GM12878 (cell line): ENCODE measurements around the gene SFXN4. TPM values are rescaled to one million over a fixed set of nuclear protein-coding genes. Genes with fewer than 3 reads are reported as not detected.

Experiments
- JUNB ChIP-seq: IDR thresholded peaks from 2 replicates; pipeline ENCODE4 v1.6.1; 2016; ENCODE audit warnings: antibody characterized with exemption, mild to moderate bottlenecking
- NR2C2 ChIP-seq: IDR thresholded peaks from 2 replicates; pipeline ENCODE4 v1.6.1; 2011; ENCODE audit warnings: borderline replicate concordance, low read depth; ENCODE audit not compliant: control insufficient read depth, insufficient read length
- RAD21 ChIP-seq: IDR thresholded peaks from 2 replicates; pipeline ENCODE4 v1.6.1; 2011; ENCODE audit warnings: mild to moderate bottlenecking, low read depth, low read length, moderate library complexity; ENCODE audit not compliant: insufficient read depth
- TCF3 ChIP-seq: IDR thresholded peaks from 2 replicates; pipeline ENCODE4 v1.6.1; 2012; ENCODE audit warnings: low read depth, mild to moderate bottlenecking, low read length, borderline replicate concordance; ENCODE audit not compliant: insufficient read depth
- ZNF207 ChIP-seq: fragments of 450-650 bp; IDR thresholded peaks from 2 replicates; pipeline ENCODE4 v1.6.1; 2014; ENCODE audit warnings: antibody characterized with exemption, mild to moderate bottlenecking, borderline replicate concordance
- polyA plus RNA-seq, 11 experiments: library from polyadenylated mRNA; depleted of rRNA in 4 of 11; unstranded in 6 of 11; stranded (reverse) in 5 of 11; fragments of >200 nt; fragmentation: Nextera tagmentation in 4 of 11; fragmentation: Illumina TruSeq in 1 of 11; extraction: Ambion mirVana in 4 of 11; extraction: Trizol in 1 of 11; gene quantifications; 1 replicate in 1 of 11; 2 replicates in 10 of 11; pipeline versions ENCODE4 v1.2.1 to v1.2.3, GENCODE V29; 2011 to 2016; ENCODE audit warnings: inconsistent platforms in 2 of 11, missing spikeins in 2 of 11, low read depth in 1 of 11
- total RNA-seq, 4 experiments: library from RNA; depleted of rRNA in 3 of 4; stranded (reverse); fragments of >200 nt in 3 of 4; fragmentation: Illumina TruSeq in 1 of 4; extraction: Trizol in 1 of 4; gene quantifications; 2 replicates each; pipeline versions ENCODE4 v1.2.1 to v1.2.3, GENCODE V29; 2013 to 2021
- TF ChIP-seq, protein P1 (sequence below): fragments of 450-650 bp; IDR thresholded peaks from 2 replicates; pipeline ENCODE4 v1.6.1; 2017; ENCODE audit warnings: mild to moderate bottlenecking, moderate library complexity
- TF ChIP-seq, protein P2 (sequence below): IDR thresholded peaks from 2 replicates; pipeline ENCODE4 v1.6.1; 2012; ENCODE audit warnings: low read depth, low read length, improper control_type of control experiment
- TF ChIP-seq, protein P3 (sequence below): fragments of 450-650 bp; conservative IDR thresholded peaks from 2 replicates; pipeline ENCODE4 v1.6.1; 2017; ENCODE audit warnings: mild to moderate bottlenecking, moderate library complexity
- TF ChIP-seq, protein P4 (sequence below): fragments of 450-650 bp; IDR thresholded peaks from 2 replicates; pipeline ENCODE4 v1.6.1; 2017; ENCODE audit warnings: mild to moderate bottlenecking, low read depth, inconsistent platforms; ENCODE audit not compliant: poor library complexity, severe bottlenecking
- TF ChIP-seq, protein P5 (sequence below): IDR thresholded peaks from 2 replicates; pipeline ENCODE4 v1.6.1; 2012; ENCODE audit warnings: low read length, inconsistent platforms
- TF ChIP-seq, protein P6 (sequence below), 3 experiments: IDR thresholded peaks in 2 of 3; conservative IDR thresholded peaks in 1 of 3; 2 replicates each; pipeline ENCODE4 v1.5.1; 2011; ENCODE audit warnings: low read depth in 3 of 3, low read length in 3 of 3, mild to moderate bottlenecking in 3 of 3, control low read depth in 2 of 3, moderate library complexity in 2 of 3, inconsistent platforms in 1 of 3, mixed read lengths in 1 of 3; ENCODE audit not compliant: control insufficient read depth in 2 of 3, insufficient read depth in 1 of 3; ENCODE audit errors: extremely low read depth in 1 of 3
- TF ChIP-seq, protein P7 (sequence below): IDR thresholded peaks from 2 replicates; pipeline ENCODE4 v1.6.1; 2011; ENCODE audit warnings: borderline replicate concordance, low read depth, mild to moderate bottlenecking, moderate library complexity, low read length; ENCODE audit not compliant: insufficient read depth, poor library complexity, severe bottlenecking

Gene SFXN4
- total and polyA plus RNA-seq, 10 of the 15 experiments (the other 5 are each of a cell fraction or from before 2014, with no cell fraction given) = 40.7 to 111 (median 48.8) TPM

DNA sequence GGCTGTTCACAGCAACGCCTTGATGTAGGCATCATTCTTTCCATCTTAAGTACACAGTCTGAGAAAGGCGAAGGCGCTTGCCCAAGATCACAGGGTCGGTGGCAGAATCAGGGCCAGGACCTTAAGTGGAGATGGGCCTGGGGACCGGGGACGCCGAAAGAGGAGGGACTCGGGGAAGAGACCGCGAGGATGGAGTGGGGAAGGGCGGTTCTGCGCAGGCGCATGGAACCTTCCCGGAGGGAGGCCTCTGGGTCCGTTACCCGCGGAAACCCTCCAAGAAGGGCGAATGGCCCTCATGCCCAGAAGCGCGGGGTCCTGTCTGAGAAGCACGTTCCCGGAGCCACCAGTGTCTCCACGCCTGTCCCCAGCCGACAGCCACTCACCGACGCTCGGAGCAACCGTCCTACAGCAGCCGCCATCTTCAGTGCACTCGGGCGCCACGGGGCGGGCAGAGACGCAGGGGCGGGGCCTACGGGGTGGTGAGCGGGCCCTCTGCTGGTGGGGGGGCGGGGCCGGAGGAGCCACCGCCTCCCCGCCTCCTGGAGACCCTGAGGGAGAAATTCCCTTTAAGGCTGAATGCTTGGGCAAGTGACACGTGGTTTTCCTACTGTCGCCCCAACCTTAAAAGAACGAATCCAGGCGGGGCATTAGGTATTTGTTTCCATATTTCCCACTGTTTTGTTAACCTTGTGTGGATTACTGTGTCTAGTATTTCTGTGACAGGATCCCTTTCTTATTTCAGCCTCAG, 13.0 kb upstream of the SFXN4 start, which contains the start of gene PRDX3 (continued):
- TF ChIP-seq, protein P1, sequence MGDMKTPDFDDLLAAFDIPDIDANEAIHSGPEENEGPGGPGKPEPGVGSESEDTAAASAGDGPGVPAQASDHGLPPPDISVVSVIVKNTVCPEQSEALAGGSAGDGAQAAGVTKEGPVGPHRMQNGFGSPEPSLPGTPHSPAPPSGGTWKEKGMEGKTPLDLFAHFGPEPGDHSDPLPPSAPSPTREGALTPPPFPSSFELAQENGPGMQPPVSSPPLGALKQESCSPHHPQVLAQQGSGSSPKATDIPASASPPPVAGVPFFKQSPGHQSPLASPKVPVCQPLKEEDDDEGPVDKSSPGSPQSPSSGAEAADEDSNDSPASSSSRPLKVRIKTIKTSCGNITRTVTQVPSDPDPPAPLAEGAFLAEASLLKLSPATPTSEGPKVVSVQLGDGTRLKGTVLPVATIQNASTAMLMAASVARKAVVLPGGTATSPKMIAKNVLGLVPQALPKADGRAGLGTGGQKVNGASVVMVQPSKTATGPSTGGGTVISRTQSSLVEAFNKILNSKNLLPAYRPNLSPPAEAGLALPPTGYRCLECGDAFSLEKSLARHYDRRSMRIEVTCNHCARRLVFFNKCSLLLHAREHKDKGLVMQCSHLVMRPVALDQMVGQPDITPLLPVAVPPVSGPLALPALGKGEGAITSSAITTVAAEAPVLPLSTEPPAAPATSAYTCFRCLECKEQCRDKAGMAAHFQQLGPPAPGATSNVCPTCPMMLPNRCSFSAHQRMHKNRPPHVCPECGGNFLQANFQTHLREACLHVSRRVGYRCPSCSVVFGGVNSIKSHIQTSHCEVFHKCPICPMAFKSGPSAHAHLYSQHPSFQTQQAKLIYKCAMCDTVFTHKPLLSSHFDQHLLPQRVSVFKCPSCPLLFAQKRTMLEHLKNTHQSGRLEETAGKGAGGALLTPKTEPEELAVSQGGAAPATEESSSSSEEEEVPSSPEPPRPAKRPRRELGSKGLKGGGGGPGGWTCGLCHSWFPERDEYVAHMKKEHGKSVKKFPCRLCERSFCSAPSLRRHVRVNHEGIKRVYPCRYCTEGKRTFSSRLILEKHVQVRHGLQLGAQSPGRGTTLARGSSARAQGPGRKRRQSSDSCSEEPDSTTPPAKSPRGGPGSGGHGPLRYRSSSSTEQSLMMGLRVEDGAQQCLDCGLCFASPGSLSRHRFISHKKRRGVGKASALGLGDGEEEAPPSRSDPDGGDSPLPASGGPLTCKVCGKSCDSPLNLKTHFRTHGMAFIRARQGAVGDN = peak; percentile 68; the same call in 1 of the 2 replicates
- TF ChIP-seq, protein P2, sequence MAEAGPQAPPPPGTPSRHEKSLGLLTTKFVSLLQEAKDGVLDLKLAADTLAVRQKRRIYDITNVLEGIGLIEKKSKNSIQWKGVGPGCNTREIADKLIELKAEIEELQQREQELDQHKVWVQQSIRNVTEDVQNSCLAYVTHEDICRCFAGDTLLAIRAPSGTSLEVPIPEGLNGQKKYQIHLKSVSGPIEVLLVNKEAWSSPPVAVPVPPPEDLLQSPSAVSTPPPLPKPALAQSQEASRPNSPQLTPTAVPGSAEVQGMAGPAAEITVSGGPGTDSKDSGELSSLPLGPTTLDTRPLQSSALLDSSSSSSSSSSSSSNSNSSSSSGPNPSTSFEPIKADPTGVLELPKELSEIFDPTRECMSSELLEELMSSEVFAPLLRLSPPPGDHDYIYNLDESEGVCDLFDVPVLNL = no peak
- no peak for TF ChIP-seq JUNB
- TF ChIP-seq NR2C2 = no peak
- TF ChIP-seq, protein P3, sequence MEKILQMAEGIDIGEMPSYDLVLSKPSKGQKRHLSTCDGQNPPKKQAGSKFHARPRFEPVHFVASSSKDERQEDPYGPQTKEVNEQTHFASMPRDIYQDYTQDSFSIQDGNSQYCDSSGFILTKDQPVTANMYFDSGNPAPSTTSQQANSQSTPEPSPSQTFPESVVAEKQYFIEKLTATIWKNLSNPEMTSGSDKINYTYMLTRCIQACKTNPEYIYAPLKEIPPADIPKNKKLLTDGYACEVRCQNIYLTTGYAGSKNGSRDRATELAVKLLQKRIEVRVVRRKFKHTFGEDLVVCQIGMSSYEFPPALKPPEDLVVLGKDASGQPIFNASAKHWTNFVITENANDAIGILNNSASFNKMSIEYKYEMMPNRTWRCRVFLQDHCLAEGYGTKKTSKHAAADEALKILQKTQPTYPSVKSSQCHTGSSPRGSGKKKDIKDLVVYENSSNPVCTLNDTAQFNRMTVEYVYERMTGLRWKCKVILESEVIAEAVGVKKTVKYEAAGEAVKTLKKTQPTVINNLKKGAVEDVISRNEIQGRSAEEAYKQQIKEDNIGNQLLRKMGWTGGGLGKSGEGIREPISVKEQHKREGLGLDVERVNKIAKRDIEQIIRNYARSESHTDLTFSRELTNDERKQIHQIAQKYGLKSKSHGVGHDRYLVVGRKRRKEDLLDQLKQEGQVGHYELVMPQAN = no peak; the same call in none of the 2 replicates
- TF ChIP-seq, protein P4, sequence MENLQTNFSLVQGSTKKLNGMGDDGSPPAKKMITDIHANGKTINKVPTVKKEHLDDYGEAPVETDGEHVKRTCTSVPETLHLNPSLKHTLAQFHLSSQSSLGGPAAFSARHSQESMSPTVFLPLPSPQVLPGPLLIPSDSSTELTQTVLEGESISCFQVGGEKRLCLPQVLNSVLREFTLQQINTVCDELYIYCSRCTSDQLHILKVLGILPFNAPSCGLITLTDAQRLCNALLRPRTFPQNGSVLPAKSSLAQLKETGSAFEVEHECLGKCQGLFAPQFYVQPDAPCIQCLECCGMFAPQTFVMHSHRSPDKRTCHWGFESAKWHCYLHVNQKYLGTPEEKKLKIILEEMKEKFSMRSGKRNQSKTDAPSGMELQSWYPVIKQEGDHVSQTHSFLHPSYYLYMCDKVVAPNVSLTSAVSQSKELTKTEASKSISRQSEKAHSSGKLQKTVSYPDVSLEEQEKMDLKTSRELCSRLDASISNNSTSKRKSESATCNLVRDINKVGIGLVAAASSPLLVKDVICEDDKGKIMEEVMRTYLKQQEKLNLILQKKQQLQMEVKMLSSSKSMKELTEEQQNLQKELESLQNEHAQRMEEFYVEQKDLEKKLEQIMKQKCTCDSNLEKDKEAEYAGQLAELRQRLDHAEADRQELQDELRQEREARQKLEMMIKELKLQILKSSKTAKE = no peak
- no peak for TF ChIP-seq TCF3
- no peak for TF ChIP-seq ZNF207
- TF ChIP-seq, protein P5, sequence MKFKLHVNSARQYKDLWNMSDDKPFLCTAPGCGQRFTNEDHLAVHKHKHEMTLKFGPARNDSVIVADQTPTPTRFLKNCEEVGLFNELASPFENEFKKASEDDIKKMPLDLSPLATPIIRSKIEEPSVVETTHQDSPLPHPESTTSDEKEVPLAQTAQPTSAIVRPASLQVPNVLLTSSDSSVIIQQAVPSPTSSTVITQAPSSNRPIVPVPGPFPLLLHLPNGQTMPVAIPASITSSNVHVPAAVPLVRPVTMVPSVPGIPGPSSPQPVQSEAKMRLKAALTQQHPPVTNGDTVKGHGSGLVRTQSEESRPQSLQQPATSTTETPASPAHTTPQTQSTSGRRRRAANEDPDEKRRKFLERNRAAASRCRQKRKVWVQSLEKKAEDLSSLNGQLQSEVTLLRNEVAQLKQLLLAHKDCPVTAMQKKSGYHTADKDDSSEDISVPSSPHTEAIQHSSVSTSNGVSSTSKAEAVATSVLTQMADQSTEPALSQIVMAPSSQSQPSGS = no peak
- TF ChIP-seq, protein P6, sequence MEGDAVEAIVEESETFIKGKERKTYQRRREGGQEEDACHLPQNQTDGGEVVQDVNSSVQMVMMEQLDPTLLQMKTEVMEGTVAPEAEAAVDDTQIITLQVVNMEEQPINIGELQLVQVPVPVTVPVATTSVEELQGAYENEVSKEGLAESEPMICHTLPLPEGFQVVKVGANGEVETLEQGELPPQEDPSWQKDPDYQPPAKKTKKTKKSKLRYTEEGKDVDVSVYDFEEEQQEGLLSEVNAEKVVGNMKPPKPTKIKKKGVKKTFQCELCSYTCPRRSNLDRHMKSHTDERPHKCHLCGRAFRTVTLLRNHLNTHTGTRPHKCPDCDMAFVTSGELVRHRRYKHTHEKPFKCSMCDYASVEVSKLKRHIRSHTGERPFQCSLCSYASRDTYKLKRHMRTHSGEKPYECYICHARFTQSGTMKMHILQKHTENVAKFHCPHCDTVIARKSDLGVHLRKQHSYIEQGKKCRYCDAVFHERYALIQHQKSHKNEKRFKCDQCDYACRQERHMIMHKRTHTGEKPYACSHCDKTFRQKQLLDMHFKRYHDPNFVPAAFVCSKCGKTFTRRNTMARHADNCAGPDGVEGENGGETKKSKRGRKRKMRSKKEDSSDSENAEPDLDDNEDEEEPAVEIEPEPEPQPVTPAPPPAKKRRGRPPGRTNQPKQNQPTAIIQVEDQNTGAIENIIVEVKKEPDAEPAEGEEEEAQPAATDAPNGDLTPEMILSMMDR (IDR thresholded peaks at IDR 0.05 in 2 of 3, conservative IDR thresholded peaks at IDR 0.05 in 1 of 3; ENCODE audit: control insufficient read depth in 2 of 3, extremely low read depth in 1 of 3, insufficient read depth in 1 of 3, low read depth in 3 of 3, low read length in 3 of 3) = peak in 1 of 3 experiments; percentile 6; a peak in 2 of 6 replicates
- no peak for TF ChIP-seq RAD21
- TF ChIP-seq, protein P7, sequence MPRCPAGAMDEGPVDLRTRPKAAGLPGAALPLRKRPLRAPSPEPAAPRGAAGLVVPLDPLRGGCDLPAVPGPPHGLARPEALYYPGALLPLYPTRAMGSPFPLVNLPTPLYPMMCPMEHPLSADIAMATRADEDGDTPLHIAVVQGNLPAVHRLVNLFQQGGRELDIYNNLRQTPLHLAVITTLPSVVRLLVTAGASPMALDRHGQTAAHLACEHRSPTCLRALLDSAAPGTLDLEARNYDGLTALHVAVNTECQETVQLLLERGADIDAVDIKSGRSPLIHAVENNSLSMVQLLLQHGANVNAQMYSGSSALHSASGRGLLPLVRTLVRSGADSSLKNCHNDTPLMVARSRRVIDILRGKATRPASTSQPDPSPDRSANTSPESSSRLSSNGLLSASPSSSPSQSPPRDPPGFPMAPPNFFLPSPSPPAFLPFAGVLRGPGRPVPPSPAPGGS = peak; percentile 36
